Measurements from ENCODE around the gene LMNA. TPM values are rescaled to one million over a fixed set of nuclear protein-coding genes. Genes with fewer than 3 reads are reported as not detected.

LMNA gene
- total and polyA plus RNA-seq, 7 experiments from 2014 or later: 0.20 to 470 (median 11.8) TPM; not detected in 1

GRCh38 chr1:156130578-156130942 lies 16.0 kb downstream of the LMNA start:
- ATAC-seq (no peak), DNase-seq (no peak)
- Histone ChIP-seq H3K36me3 (ENCODE audit: control insufficient read depth in 2 of 3, insufficient read depth in 3 of 3, low read length in 3 of 3) (no peaks in the 10 kb centered on the region), H3K27me3 (ENCODE audit: control insufficient read depth in 2 of 2, insufficient read depth in 2 of 2, low read length in 2 of 2) (no peaks in the 10 kb centered on the region), H3K27ac (ENCODE audit: low read depth, low read length) (no peak overlapping the region), H3K4me3 (ENCODE audit: low read length) (no peak overlapping the region), H3K4me1 (ENCODE audit: control insufficient read depth in 2 of 2, insufficient read depth in 2 of 2, low read length in 2 of 2) (peaks cover 34 to 40% of the 10 kb centered on the region in 2 donors), H3K9me3 (ENCODE audit: control insufficient read depth in 2 of 3, low read length in 3 of 3) (no peaks in the 10 kb centered on the region)
- Mint-ChIP-seq H3K36me3 (no peaks in the 10 kb centered on the region), H3K9me3 (peaks cover 0 to 2% (median 0%) of the 10 kb centered on the region in 11 donors), H3K4me3 (no peak overlapping the region), H3K27me3 (peaks cover 0 to 21% (median 0%) of the 10 kb centered on the region in 5 donors), H3K4me1 (peaks cover 24 to 46% (median 42%) of the 10 kb centered on the region in 7 donors), H3K27ac (peak overlapping the region in 3 of 9 donors; percentile 41 to 78 (median 63))
- intact Hi-C loops (cut with micrococcal nuclease): loop anchor here (1.0 kb wide), 2 partner anchors 34 to 40 kb away; no protein-coding TSS in a partner anchor
- ChIA-PET POLR2A (interaction anchor here (3.3 to 7.2 kb wide), 2 partner anchors 33 to 39 kb away, joined by 24 to 49 read pairs; no protein-coding TSS in a partner anchor), CTCF (interaction anchor here (0.6 to 13.5 kb wide), 10 partner anchors 10 to 460 kb away, joined by 3 to 340 read pairs (median 3); partner anchors contain the start of genes LMNA and NAXE)

DNA sequence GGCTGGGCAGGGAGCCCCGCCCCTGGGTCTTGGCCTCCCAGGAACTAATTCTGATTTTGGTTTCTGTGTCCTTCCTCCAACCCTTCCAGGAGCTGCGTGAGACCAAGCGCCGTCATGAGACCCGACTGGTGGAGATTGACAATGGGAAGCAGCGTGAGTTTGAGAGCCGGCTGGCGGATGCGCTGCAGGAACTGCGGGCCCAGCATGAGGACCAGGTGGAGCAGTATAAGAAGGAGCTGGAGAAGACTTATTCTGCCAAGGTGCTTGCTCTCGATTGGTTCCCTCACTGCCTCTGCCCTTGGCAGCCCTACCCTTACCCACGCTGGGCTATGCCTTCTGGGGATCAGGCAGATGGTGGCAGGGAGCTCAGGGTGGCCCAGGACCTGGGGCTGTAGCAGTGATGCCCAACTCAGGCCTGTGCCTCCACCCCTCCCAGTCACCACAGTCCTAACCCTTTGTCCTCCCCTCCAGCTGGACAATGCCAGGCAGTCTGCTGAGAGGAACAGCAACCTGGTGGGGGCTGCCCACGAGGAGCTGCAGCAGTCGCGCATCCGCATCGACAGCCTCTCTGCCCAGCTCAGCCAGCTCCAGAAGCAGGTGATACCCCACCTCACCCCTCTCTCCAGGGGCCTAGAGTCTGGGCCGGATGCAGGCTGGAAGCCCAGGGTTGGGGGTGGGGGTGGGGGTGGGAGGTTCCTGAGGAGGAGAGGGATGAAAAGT lies 20.4 kb downstream of the LMNA start:
- ChIA-PET POLR2A (interaction anchor here (0.5 kb wide), 1 partner anchor 74 kb away, joined by 3 read pairs; no protein-coding TSS in a partner anchor), CTCF (interaction anchor here (0.6 to 2.5 kb wide), 4 partner anchors 39 to 90 kb away, joined by 3 to 9 read pairs (median 4); no protein-coding TSS in a partner anchor)
- Histone ChIP-seq H3K36me3 (ENCODE audit: control insufficient read depth in 2 of 3, insufficient read depth in 3 of 3, low read length in 3 of 3) (no peaks in the 10 kb centered on the region), H3K4me3 (ENCODE audit: low read length) (no peak overlapping the region), H3K27ac (ENCODE audit: low read depth, low read length) (no peak overlapping the region), H3K4me1 (ENCODE audit: control insufficient read depth in 2 of 2, insufficient read depth in 2 of 2, low read length in 2 of 2) (peaks cover 0 to 3% of the 10 kb centered on the region in 2 donors), H3K27me3 (ENCODE audit: control insufficient read depth in 2 of 2, insufficient read depth in 2 of 2, low read length in 2 of 2) (no peaks in the 10 kb centered on the region), H3K9me3 (ENCODE audit: control insufficient read depth in 2 of 3, low read length in 3 of 3) (no peaks in the 10 kb centered on the region)
- peaks cover 4 to 6% (median 5%) of the 10 kb centered on the region in 7 donors for H3K4me1 Mint-ChIP-seq
- intact Hi-C loops (cut with micrococcal nuclease): no loop called here
- H3K27ac Mint-ChIP-seq: peak overlapping the region in 1 of 9 donors; percentile 72
- no peak overlapping the region for H3K4me3 Mint-ChIP-seq
- no peaks in the 10 kb centered on the region for H3K36me3 Mint-ChIP-seq
- DNase-seq (no peak), ATAC-seq (no peak)
- H3K9me3 Mint-ChIP-seq: peaks cover 0 to 2% (median 0%) of the 10 kb centered on the region in 11 donors
- H3K27me3 Mint-ChIP-seq: peaks cover 0 to 7% (median 0%) of the 10 kb centered on the region in 5 donors

DNA sequence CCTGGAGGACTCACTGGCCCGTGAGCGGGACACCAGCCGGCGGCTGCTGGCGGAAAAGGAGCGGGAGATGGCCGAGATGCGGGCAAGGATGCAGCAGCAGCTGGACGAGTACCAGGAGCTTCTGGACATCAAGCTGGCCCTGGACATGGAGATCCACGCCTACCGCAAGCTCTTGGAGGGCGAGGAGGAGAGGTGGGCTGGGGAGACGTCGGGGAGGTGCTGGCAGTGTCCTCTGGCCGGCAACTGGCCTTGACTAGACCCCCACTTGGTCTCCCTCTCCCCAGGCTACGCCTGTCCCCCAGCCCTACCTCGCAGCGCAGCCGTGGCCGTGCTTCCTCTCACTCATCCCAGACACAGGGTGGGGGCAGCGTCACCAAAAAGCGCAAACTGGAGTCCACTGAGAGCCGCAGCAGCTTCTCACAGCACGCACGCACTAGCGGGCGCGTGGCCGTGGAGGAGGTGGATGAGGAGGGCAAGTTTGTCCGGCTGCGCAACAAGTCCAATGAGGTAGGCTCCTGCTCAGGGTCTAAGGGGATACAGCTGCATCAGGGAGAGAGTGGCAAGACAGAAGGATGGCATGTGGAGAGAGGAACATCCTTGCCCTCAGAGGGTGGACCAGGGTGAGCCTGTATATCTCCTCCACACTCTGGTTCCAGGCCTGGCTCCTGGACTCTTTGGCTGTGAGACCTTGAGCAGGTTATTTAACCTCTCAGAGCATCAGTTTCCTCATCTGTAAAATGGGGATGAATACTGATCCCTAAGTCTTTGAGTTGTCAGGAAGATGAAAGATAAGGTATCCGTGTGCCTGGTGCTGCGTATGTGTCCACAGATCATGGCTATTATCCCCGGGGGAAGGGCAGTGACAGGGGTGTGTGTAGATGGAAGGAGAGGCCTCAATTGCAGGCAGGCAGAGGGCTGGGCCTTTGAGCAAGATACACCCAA lies 21.7 kb downstream of the LMNA start:
- peaks cover 0 to 7% (median 0%) of the 10 kb centered on the region in 5 donors for H3K27me3 Mint-ChIP-seq
- H3K36me3 Mint-ChIP-seq: no peaks in the 10 kb centered on the region
- H3K9me3 ChIP-seq (ENCODE audit: control insufficient read depth in 2 of 3, low read length in 3 of 3): no peaks in the 10 kb centered on the region
- no peaks in the 10 kb centered on the region for H3K4me1 Mint-ChIP-seq
- DNase-seq (no peak), ATAC-seq (no peak)
- ChIA-PET CTCF (interaction anchor here (0.9 to 2.5 kb wide), 3 partner anchors 44 to 89 kb away, joined by 3 to 9 read pairs (median 6); no protein-coding TSS in a partner anchor), POLR2A (no interaction called here)
- no peak overlapping the region for H3K27ac Mint-ChIP-seq
- H3K4me1 ChIP-seq (ENCODE audit: control insufficient read depth in 2 of 2, insufficient read depth in 2 of 2, low read length in 2 of 2): no peaks in the 10 kb centered on the region
- H3K36me3 ChIP-seq (ENCODE audit: control insufficient read depth in 2 of 3, insufficient read depth in 3 of 3, low read length in 3 of 3): no peaks in the 10 kb centered on the region
- no peaks in the 10 kb centered on the region for H3K27me3 ChIP-seq (ENCODE audit: control insufficient read depth in 2 of 2, insufficient read depth in 2 of 2, low read length in 2 of 2)
- H3K4me3 Mint-ChIP-seq: no peak overlapping the region
- H3K9me3 Mint-ChIP-seq: peaks cover 0 to 2% (median 0%) of the 10 kb centered on the region in 11 donors
- no peak overlapping the region for H3K4me3 ChIP-seq (ENCODE audit: low read length)
- intact Hi-C loops (cut with micrococcal nuclease): no loop called here
- H3K27ac ChIP-seq (ENCODE audit: low read depth, low read length): no peak overlapping the region

GRCh38 chr1:156136970-156137483 lies 22.5 kb downstream of the LMNA start:
- H3K27me3 Mint-ChIP-seq: peaks cover 0 to 7% (median 0%) of the 10 kb centered on the region in 5 donors
- H3K9me3 ChIP-seq (ENCODE audit: control insufficient read depth in 2 of 3, low read length in 3 of 3): no peaks in the 10 kb centered on the region
- intact Hi-C loops (cut with micrococcal nuclease): no loop called here
- H3K27ac Mint-ChIP-seq: no peak overlapping the region
- no peaks in the 10 kb centered on the region for H3K4me1 ChIP-seq (ENCODE audit: control insufficient read depth in 2 of 2, insufficient read depth in 2 of 2, low read length in 2 of 2)
- no peak overlapping the region for H3K4me3 ChIP-seq (ENCODE audit: low read length)
- H3K27ac ChIP-seq (ENCODE audit: low read depth, low read length): no peak overlapping the region
- H3K9me3 Mint-ChIP-seq: peaks cover 0 to 2% (median 0%) of the 10 kb centered on the region in 11 donors
- no peaks in the 10 kb centered on the region for H3K27me3 ChIP-seq (ENCODE audit: control insufficient read depth in 2 of 2, insufficient read depth in 2 of 2, low read length in 2 of 2)
- ChIA-PET CTCF (no interaction called here), POLR2A (no interaction called here)
- H3K36me3 Mint-ChIP-seq: no peaks in the 10 kb centered on the region
- no peak for ATAC-seq
- peak overlapping the region in 1 of 10 donors; percentile 21 for H3K4me3 Mint-ChIP-seq
- H3K36me3 ChIP-seq (ENCODE audit: control insufficient read depth in 2 of 3, insufficient read depth in 3 of 3, low read length in 3 of 3): no peaks in the 10 kb centered on the region
- no peaks in the 10 kb centered on the region for H3K4me1 Mint-ChIP-seq
- no peak for DNase-seq

DNA sequence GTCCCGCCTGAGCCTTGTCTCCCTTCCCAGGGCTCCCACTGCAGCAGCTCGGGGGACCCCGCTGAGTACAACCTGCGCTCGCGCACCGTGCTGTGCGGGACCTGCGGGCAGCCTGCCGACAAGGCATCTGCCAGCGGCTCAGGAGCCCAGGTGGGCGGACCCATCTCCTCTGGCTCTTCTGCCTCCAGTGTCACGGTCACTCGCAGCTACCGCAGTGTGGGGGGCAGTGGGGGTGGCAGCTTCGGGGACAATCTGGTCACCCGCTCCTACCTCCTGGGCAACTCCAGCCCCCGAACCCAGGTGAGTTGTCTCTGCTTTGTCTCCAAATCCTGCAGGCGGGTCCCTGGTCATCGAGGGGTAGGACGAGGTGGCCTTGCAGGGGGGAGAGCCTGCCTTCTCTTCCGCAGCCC lies 24.0 kb downstream of the LMNA start:
- H3K9me3 Mint-ChIP-seq: peaks cover 0 to 2% (median 0%) of the 10 kb centered on the region in 11 donors
- no peak overlapping the region for H3K27ac ChIP-seq (ENCODE audit: low read depth, low read length)
- intact Hi-C loops (cut with micrococcal nuclease): no loop called here

More for the DNA sequence above, 24.0 kb downstream of the LMNA start:
- Histone ChIP-seq H3K4me1 (ENCODE audit: control insufficient read depth in 2 of 2, insufficient read depth in 2 of 2, low read length in 2 of 2) (no peaks in the 10 kb centered on the region), H3K27me3 (ENCODE audit: control insufficient read depth in 2 of 2, insufficient read depth in 2 of 2, low read length in 2 of 2) (no peaks in the 10 kb centered on the region), H3K36me3 (ENCODE audit: control insufficient read depth in 2 of 3, insufficient read depth in 3 of 3, low read length in 3 of 3) (no peaks in the 10 kb centered on the region), H3K4me3 (ENCODE audit: low read length) (no peak overlapping the region), H3K9me3 (ENCODE audit: control insufficient read depth in 2 of 3, low read length in 3 of 3) (no peaks in the 10 kb centered on the region)
- Mint-ChIP-seq H3K36me3 (no peaks in the 10 kb centered on the region), H3K4me1 (no peaks in the 10 kb centered on the region), H3K27ac (no peak overlapping the region), H3K4me3 (no peak overlapping the region), H3K27me3 (peaks cover 0 to 7% (median 0%) of the 10 kb centered on the region in 5 donors)
- POLR2A ChIA-PET: no interaction called here
- ATAC-seq (no peak), DNase-seq (no peak)
- CTCF ChIA-PET: no interaction called here
